GM12878 (cell line): Measurements from ENCODE around the gene FN3K.

Experiments used
- ATF3 ChIP-seq: IDR thresholded peaks from 2 replicates; pipeline ENCODE4 v1.6.1; 2011; ENCODE audit warnings: low read depth, mild to moderate bottlenecking, low read length, moderate library complexity, borderline replicate concordance; ENCODE audit errors: extremely low read depth
- CTCF ChIP-seq, 3 experiments: IDR thresholded peaks in 2 of 3; conservative IDR thresholded peaks in 1 of 3; 2 replicates each; pipeline ENCODE4 v1.5.1; 2011; ENCODE audit warnings: low read depth in 3 of 3, low read length in 3 of 3, mild to moderate bottlenecking in 3 of 3, control low read depth in 2 of 3, moderate library complexity in 2 of 3, inconsistent platforms in 1 of 3, mixed read lengths in 1 of 3; ENCODE audit not compliant: control insufficient read depth in 2 of 3, insufficient read depth in 1 of 3; ENCODE audit errors: extremely low read depth in 1 of 3
- EP300 ChIP-seq, 2 experiments: fragments of 150-350 bp in 1 of 2; IDR thresholded peaks; 2 replicates each; pipeline ENCODE4 v1.6.1; 2011 to 2012; ENCODE audit warnings: low read depth in 2 of 2, low read length in 2 of 2, borderline replicate concordance in 1 of 2, improper control_type of control experiment in 1 of 2, inconsistent platforms in 1 of 2; ENCODE audit not compliant: control insufficient read depth in 1 of 2
- GABPA ChIP-seq: IDR thresholded peaks from 2 replicates; pipeline ENCODE4 v1.6.1; 2014; ENCODE audit warnings: antibody characterized with exemption, low read depth, mild to moderate bottlenecking, inconsistent platforms
- MYC ChIP-seq: IDR thresholded peaks from 2 replicates; pipeline ENCODE4 v1.6.1; 2011; ENCODE audit warnings: mild to moderate bottlenecking, low read length, moderate library complexity, inconsistent platforms; ENCODE audit not compliant: insufficient read depth, insufficient replicate concordance, insufficient read length, severe bottlenecking
- TF ChIP-seq, protein P1 (sequence below): IDR thresholded peaks from 2 replicates; pipeline ENCODE4 v1.6.1; 2012; ENCODE audit warnings: mild to moderate bottlenecking, low read depth, low read length

DNA sequence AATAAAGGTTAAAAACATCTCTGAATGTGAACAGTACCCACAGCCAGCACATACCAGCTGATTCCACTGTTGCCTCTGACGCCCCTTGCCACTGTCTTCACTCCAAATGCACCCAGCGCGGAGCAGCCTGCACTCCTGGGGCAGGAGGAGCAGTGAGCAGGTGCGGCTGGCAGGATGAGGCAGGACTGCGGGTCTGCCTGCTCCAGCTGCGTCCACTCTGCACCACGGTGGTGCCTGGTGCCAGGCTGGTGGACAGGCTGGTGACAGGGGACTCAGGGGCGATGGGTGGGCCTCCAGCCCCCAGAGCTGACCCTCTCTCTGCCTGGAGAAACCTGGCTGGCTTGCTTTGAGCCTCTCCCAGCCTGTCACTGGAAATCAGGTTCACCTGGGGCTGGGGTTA is 46.3 kb upstream of the FN3K start:
- TF ChIP-seq MYC = no peak
- TF ChIP-seq CTCF (IDR thresholded peaks at IDR 0.05 in 2 of 3, conservative IDR thresholded peaks at IDR 0.05 in 1 of 3; ENCODE audit: control insufficient read depth in 2 of 3, extremely low read depth in 1 of 3, insufficient read depth in 1 of 3, low read depth in 3 of 3, low read length in 3 of 3) = no peak
- TF ChIP-seq GABPA = no peak
- TF ChIP-seq, protein P1, sequence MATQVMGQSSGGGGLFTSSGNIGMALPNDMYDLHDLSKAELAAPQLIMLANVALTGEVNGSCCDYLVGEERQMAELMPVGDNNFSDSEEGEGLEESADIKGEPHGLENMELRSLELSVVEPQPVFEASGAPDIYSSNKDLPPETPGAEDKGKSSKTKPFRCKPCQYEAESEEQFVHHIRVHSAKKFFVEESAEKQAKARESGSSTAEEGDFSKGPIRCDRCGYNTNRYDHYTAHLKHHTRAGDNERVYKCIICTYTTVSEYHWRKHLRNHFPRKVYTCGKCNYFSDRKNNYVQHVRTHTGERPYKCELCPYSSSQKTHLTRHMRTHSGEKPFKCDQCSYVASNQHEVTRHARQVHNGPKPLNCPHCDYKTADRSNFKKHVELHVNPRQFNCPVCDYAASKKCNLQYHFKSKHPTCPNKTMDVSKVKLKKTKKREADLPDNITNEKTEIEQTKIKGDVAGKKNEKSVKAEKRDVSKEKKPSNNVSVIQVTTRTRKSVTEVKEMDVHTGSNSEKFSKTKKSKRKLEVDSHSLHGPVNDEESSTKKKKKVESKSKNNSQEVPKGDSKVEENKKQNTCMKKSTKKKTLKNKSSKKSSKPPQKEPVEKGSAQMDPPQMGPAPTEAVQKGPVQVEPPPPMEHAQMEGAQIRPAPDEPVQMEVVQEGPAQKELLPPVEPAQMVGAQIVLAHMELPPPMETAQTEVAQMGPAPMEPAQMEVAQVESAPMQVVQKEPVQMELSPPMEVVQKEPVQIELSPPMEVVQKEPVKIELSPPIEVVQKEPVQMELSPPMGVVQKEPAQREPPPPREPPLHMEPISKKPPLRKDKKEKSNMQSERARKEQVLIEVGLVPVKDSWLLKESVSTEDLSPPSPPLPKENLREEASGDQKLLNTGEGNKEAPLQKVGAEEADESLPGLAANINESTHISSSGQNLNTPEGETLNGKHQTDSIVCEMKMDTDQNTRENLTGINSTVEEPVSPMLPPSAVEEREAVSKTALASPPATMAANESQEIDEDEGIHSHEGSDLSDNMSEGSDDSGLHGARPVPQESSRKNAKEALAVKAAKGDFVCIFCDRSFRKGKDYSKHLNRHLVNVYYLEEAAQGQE = no peak
- no peak for TF ChIP-seq ATF3
- TF ChIP-seq EP300 (IDR thresholded peaks at IDR 0.05; ENCODE audit: borderline replicate concordance in 1 of 2, control insufficient read depth in 1 of 2, low read depth in 2 of 2, low read length in 2 of 2) = no peak
